ENCODE measurements around the gene FAM204A.

GRCh38 chr10:118321724-118322575 lies 20.2 kb downstream of the FAM204A start:
- TF ChIP-seq CTCF (conservative IDR thresholded peaks at IDR 0.05) (no peak), EZH2 (IDR thresholded peaks at IDR 0.05; ENCODE audit: low read depth) (no peak)
